HCT116 (cell line): ENCODE results near the gene TAGLN. TPM values are rescaled to one million over a fixed set of nuclear protein-coding genes. Genes with fewer than 3 reads are reported as not detected.

ENCODE experiments used
- ATAC-seq: fragments of 200-7000 bp; cut with Tn5 transposase; 2 replicates; pipeline ENCODE4 v1.9.1; 2020; ENCODE audit warnings: mild to moderate bottlenecking, moderate library complexity
- BruUV-seq: library from RNA; stranded (reverse); fragments of 400-500 nt; replicated peaks from 2 replicates; lab custom pipeline; 2021; lab: Mats Ljungman, UMichigan
- CTCF ChIA-PET: fragments of 300-600 bp; sonication (Branson Sonifier 250); formaldehyde crosslinking; loops from one replicate; lab custom pipeline; 2021; ENCODE audit warnings: antibody characterized with exemption; lab: Charles Lee
- POLR2A ChIA-PET: fragments of 300-600, 350-600 bp; sonication (Branson Sonifier 250); formaldehyde crosslinking; loops from one replicate; lab custom pipeline; 2021; ENCODE audit warnings: antibody characterized with exemption; lab: Charles Lee
- RAD21 ChIA-PET, 2 experiments: fragments of 300-600 bp; sonication (Branson Sonifier 250); formaldehyde crosslinking; loops; one replicate each; lab custom pipeline; 2023; ENCODE audit warnings: low total read pairs in 2 of 2; ENCODE audit not compliant: uncharacterized antibody in 2 of 2, unreplicated experiment in 2 of 2, low non-redundant PET in 1 of 2; lab: Charles Lee
- DNase-seq: peaks from one replicate; pipeline ENCODE4 v3.0.0-alpha.2; 2010; ENCODE audit warnings: low read depth, low spot score
- H2AFZ ChIP-seq: fragments of 200-600 bp; shearing (Covaris generic), sonication (generic); 2 replicates; pipeline ENCODE4 v1.6.1; 2017; ENCODE audit warnings: low read depth, mixed run types, mixed read lengths, antibody characterized with exemption, low read length; ENCODE audit not compliant: poor library complexity, severe bottlenecking
- H3K27ac ChIP-seq: 2 replicates; pipeline ENCODE4 v1.5.1; 2012; ENCODE audit warnings: low read depth, low read length
- H3K27me3 ChIP-seq: fragments of 200-600 bp; sonication (generic); 2 replicates; pipeline ENCODE4 v1.6.1; 2016; ENCODE audit warnings: mixed run types, low read length, mixed read lengths; ENCODE audit not compliant: insufficient read depth
- H3K36me3 ChIP-seq, 2 experiments: fragments of 200-500 bp in 1 of 2; fragments of 200-600 bp in 1 of 2; sonication (Bioruptor generic) in 1 of 2; sonication (generic) in 1 of 2; 2 replicates each; pipeline versions ENCODE4 v1.5.1 to v1.6.1; 2014 to 2016; ENCODE audit warnings: low read length in 2 of 2, inconsistent platforms in 1 of 2, mixed read lengths in 1 of 2, mixed run types in 1 of 2; ENCODE audit not compliant: insufficient read depth in 2 of 2, control insufficient read depth in 1 of 2
- H3K4me1 ChIP-seq, 2 experiments: fragments of 200-600 bp in 1 of 2; sonication (generic) in 1 of 2; 2 replicates each; pipeline versions ENCODE4 v1.5.1 to v1.6.1; 2012 to 2017; ENCODE audit warnings: low read length in 2 of 2, inconsistent platforms in 1 of 2, mild to moderate bottlenecking in 1 of 2, mixed read lengths in 1 of 2, mixed run types in 1 of 2, moderate library complexity in 1 of 2; ENCODE audit not compliant: insufficient read depth in 2 of 2, control insufficient read depth in 1 of 2
- H3K4me2 ChIP-seq: fragments of 200-600 bp; sonication (generic); 2 replicates; pipeline ENCODE4 v1.6.1; 2017; ENCODE audit warnings: mixed run types, low read length, mixed read lengths
- H3K4me3 ChIP-seq, 2 experiments: fragments of 200-600 bp in 1 of 2; sonication (generic) in 1 of 2; replicated peaks in 1 of 2; 2 replicates each; pipeline ENCODE4 v1.5.1; 2011 to 2016; ENCODE audit warnings: low read length in 2 of 2, control low read depth in 1 of 2, low read depth in 1 of 2, mild to moderate bottlenecking in 1 of 2, mixed read lengths in 1 of 2, mixed run types in 1 of 2
- H3K79me2 ChIP-seq: fragments of 200-600 bp; sonication (generic); 2 replicates; pipeline ENCODE4 v1.6.1; 2017; ENCODE audit warnings: mild to moderate bottlenecking, mixed run types, low read length, moderate library complexity, mixed read lengths; ENCODE audit not compliant: insufficient read depth
- H3K9ac ChIP-seq: fragments of 200-600 bp; sonication (generic); 2 replicates; pipeline ENCODE4 v1.6.1; 2016; ENCODE audit warnings: low read length, mixed read lengths
- H3K9me2 ChIP-seq: fragments of 200-600 bp; sonication (generic), shearing (Covaris generic); 2 replicates; pipeline ENCODE4 v1.6.1; 2017; ENCODE audit warnings: mixed run types, mild to moderate bottlenecking, moderate library complexity; ENCODE audit not compliant: insufficient read depth
- H3K9me3 ChIP-seq, 2 experiments: fragments of 200-500 bp in 1 of 2; fragments of 200-600 bp in 1 of 2; sonication (Bioruptor generic) in 1 of 2; sonication (generic) in 1 of 2; 2 replicates each; pipeline ENCODE4 v1.6.1; 2014 to 2017; ENCODE audit warnings: low read length in 2 of 2, mixed read lengths in 2 of 2, inconsistent platforms in 1 of 2, low read depth in 1 of 2, mild to moderate bottlenecking in 1 of 2, mixed run types in 1 of 2, moderate library complexity in 1 of 2; ENCODE audit not compliant: control insufficient read depth in 1 of 2, insufficient read depth in 1 of 2
- H4K20me1 ChIP-seq: fragments of 200-600 bp; sonication (generic), shearing (Covaris generic); 2 replicates; pipeline ENCODE4 v1.6.1; 2017; ENCODE audit warnings: mixed run types, mild to moderate bottlenecking, moderate library complexity; ENCODE audit not compliant: insufficient read depth
- ATF3 ChIP-seq: IDR thresholded peaks from 2 replicates; pipeline ENCODE4 v1.6.1; 2012
- EGR1 ChIP-seq: IDR thresholded peaks from 2 replicates; pipeline ENCODE4 v1.6.1; 2012; ENCODE audit warnings: low read depth
- FOSL1 ChIP-seq: IDR thresholded peaks from 2 replicates; pipeline ENCODE4 v1.6.1; 2012; ENCODE audit warnings: low read depth
- JUND ChIP-seq: IDR thresholded peaks from 2 replicates; pipeline ENCODE4 v1.6.1; 2012
- POLR2A ChIP-seq: IDR thresholded peaks from 2 replicates; pipeline ENCODE4 v1.7.0; 2011; ENCODE audit warnings: borderline replicate concordance; ENCODE audit not compliant: insufficient read depth, insufficient read length; ENCODE audit errors: extremely low read depth
- RAD21 ChIP-seq: IDR thresholded peaks from 2 replicates; pipeline ENCODE4 v1.6.1; 2012; ENCODE audit warnings: low read depth, mild to moderate bottlenecking
- SIN3A ChIP-seq: IDR thresholded peaks from 2 replicates; pipeline ENCODE4 v1.6.1; 2012; ENCODE audit warnings: low read depth
- SP1 ChIP-seq: IDR thresholded peaks from 2 replicates; pipeline ENCODE4 v1.6.1; 2012; ENCODE audit warnings: low read depth
- SRF ChIP-seq: IDR thresholded peaks from 2 replicates; pipeline ENCODE4 v1.6.1; 2012; ENCODE audit warnings: low read depth
- YY1 ChIP-seq: IDR thresholded peaks from 2 replicates; pipeline ENCODE4 v1.6.1; 2011; ENCODE audit warnings: low read length, low read depth, moderate library complexity, mild to moderate bottlenecking; ENCODE audit not compliant: insufficient replicate concordance; ENCODE audit errors: extremely low read depth
- ZFX ChIP-seq: fragments of 450-650 bp; IDR thresholded peaks from 2 replicates; pipeline ENCODE4 v1.6.1; 2017
- intact Hi-C: fragments of 100-400 bp; cut with micrococcal nuclease; formaldehyde crosslinking; loops from 2 replicates; pipeline ENCODE4 v1.10.0; 2022
- total RNA-seq: library from RNA; stranded (reverse); gene quantifications from one replicate; pipeline ENCODE4 v1.2.1, GENCODE V29; 2021; ENCODE audit not compliant: unreplicated experiment
- TF ChIP-seq, protein P1 (sequence below), 3 experiments: fragments of 200-600 bp in 1 of 3; sonication (generic) in 1 of 3; IDR thresholded peaks in 2 of 3; conservative IDR thresholded peaks in 1 of 3; 2 replicates each; pipeline ENCODE4 v1.5.1; 2012 to 2017; ENCODE audit warnings: low read depth in 2 of 3, low read length in 2 of 3, antibody characterized with exemption in 1 of 3, borderline replicate concordance in 1 of 3, control low read depth in 1 of 3, mild to moderate bottlenecking in 1 of 3, mixed read lengths in 1 of 3, mixed run types in 1 of 3, moderate library complexity in 1 of 3; ENCODE audit not compliant: insufficient read depth in 1 of 3
- TF ChIP-seq, protein P2 (sequence below): IDR thresholded peaks from 2 replicates; pipeline ENCODE4 v1.6.1; 2012
- TF ChIP-seq, protein P3 (sequence below): IDR thresholded peaks from 2 replicates; pipeline ENCODE4 v1.6.1; 2011; ENCODE audit warnings: mild to moderate bottlenecking, low read length, moderate library complexity; ENCODE audit not compliant: insufficient replicate concordance; ENCODE audit errors: extremely low read depth

Gene TAGLN
- total RNA-seq, 1 experiment from 2014 or later: 10.0 TPM

DNA sequence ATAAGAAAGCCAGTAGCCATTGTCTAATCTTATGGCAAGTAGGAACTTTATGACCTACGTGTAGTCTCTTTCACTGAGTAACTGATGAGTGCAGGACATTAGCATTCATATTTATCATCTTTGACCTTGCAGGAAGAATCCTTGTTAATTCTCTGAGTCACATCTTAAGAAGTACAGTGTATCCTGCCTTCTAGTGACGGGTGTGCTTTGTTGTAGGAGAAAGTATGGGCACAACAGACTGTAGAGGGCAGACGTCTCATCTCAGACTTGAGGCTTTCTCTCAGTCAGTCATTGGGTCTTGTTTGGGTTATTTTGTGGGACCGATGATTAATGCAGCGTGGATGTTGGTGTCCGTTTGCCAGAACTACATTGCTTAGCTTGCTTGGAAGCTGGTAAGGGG, 40.1 kb downstream of the TAGLN start:
- Histone ChIP-seq H3K27ac (no peak overlapping the region), H3K9me2 (no peaks in the 10 kb centered on the region), H3K79me2 (no peaks in the 10 kb centered on the region), H3K36me3 (peaks cover 8 to 13% of the 10 kb centered on the region in 2 experiments; a peak in 2 of 4 replicates), H3K4me3 (no peak overlapping the region), H3K9ac (no peak overlapping the region), H4K20me1 (no peaks in the 10 kb centered on the region), H2AFZ (no peak overlapping the region), H3K4me2 (no peak overlapping the region), H3K27me3 (no peaks in the 10 kb centered on the region), H3K9me3 (no peaks in the 10 kb centered on the region), H3K4me1 (peaks cover 0 to 8% of the 10 kb centered on the region in 2 experiments; a peak in 1 of 4 replicates)
- ATAC-seq (peak; percentile 84), DNase-seq (no peak)
- POLR2A ChIA-PET: no interaction called here
- CTCF ChIA-PET: no interaction called here
- BruUV-seq: TSS peak; percentile 6
- intact Hi-C loops: no loop called here
- RAD21 ChIA-PET: no interaction called here
- no peak for TF ChIP-seq EGR1
- TF ChIP-seq SRF: no peak
- no peak for TF ChIP-seq SIN3A
- TF ChIP-seq ZFX: no peak
- TF ChIP-seq, protein P1, sequence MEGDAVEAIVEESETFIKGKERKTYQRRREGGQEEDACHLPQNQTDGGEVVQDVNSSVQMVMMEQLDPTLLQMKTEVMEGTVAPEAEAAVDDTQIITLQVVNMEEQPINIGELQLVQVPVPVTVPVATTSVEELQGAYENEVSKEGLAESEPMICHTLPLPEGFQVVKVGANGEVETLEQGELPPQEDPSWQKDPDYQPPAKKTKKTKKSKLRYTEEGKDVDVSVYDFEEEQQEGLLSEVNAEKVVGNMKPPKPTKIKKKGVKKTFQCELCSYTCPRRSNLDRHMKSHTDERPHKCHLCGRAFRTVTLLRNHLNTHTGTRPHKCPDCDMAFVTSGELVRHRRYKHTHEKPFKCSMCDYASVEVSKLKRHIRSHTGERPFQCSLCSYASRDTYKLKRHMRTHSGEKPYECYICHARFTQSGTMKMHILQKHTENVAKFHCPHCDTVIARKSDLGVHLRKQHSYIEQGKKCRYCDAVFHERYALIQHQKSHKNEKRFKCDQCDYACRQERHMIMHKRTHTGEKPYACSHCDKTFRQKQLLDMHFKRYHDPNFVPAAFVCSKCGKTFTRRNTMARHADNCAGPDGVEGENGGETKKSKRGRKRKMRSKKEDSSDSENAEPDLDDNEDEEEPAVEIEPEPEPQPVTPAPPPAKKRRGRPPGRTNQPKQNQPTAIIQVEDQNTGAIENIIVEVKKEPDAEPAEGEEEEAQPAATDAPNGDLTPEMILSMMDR (IDR thresholded peaks at IDR 0.05 in 2 of 3, conservative IDR thresholded peaks at IDR 0.05 in 1 of 3; ENCODE audit: borderline replicate concordance in 1 of 3, insufficient read depth in 1 of 3, low read depth in 2 of 3, low read length in 2 of 3): peak in 2 of 3 experiments; percentile 22 to 25; a peak in 1 of 6 replicates
- TF ChIP-seq RAD21: peak; percentile 15; the same call in 1 of the 2 replicates

DNA sequence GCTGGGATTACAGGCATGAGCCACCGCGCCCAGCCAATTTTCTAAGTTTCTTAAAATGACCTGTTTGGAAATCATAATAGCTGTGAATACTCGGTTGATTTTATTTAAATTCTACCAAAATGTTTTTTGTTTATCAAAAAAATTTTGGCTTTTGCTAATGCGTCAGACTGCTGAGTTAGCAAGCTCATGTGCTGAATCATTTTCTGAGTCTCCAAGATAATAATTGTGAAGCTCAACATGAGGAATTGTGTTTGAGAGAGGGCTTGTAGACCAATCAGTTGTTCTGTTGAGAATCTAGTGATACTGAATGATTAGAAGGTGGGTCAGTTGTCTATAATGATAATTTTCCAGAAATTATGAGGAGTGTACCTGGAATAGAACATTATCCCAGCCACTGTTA, 49.2 kb downstream of the TAGLN start:
- Histone ChIP-seq H3K27me3 (no peaks in the 10 kb centered on the region), H3K36me3 (peaks cover 30 to 31% of the 10 kb centered on the region in 2 experiments), H4K20me1 (0 out of 2 replicates have a peak, but pooled peaks cover 6% of the 10 kb centered on the region), H3K9ac (no peak overlapping the region), H3K9me3 (no peaks in the 10 kb centered on the region), H2AFZ (no peak overlapping the region), H3K4me3 (no peak overlapping the region), H3K4me2 (no peak overlapping the region), H3K27ac (no peak overlapping the region), H3K9me2 (no peaks in the 10 kb centered on the region), H3K4me1 (no peaks in the 10 kb centered on the region), H3K79me2 (no peaks in the 10 kb centered on the region)
- RAD21 ChIA-PET: no interaction called here
- intact Hi-C loops: no loop called here
- POLR2A ChIA-PET: no interaction called here
- CTCF ChIA-PET: no interaction called here
- ATAC-seq (no peak), DNase-seq (no peak)
- BruUV-seq: no TSS peak
- TF ChIP-seq ATF3: no peak
- no peak for TF ChIP-seq FOSL1
- no peak for TF ChIP-seq ZFX
- TF ChIP-seq, protein P2, sequence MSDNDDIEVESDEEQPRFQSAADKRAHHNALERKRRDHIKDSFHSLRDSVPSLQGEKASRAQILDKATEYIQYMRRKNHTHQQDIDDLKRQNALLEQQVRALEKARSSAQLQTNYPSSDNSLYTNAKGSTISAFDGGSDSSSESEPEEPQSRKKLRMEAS: no peak
- no peak for TF ChIP-seq RAD21
- no peak for TF ChIP-seq POLR2A
- TF ChIP-seq, protein P1 (IDR thresholded peaks at IDR 0.05 in 2 of 3, conservative IDR thresholded peaks at IDR 0.05 in 1 of 3; ENCODE audit: borderline replicate concordance in 1 of 3, insufficient read depth in 1 of 3, low read depth in 2 of 3, low read length in 2 of 3): no peak
- no peak for TF ChIP-seq SIN3A
- TF ChIP-seq YY1: no peak
- TF ChIP-seq JUND: no peak
- TF ChIP-seq SP1: no peak
- TF ChIP-seq, protein P3, sequence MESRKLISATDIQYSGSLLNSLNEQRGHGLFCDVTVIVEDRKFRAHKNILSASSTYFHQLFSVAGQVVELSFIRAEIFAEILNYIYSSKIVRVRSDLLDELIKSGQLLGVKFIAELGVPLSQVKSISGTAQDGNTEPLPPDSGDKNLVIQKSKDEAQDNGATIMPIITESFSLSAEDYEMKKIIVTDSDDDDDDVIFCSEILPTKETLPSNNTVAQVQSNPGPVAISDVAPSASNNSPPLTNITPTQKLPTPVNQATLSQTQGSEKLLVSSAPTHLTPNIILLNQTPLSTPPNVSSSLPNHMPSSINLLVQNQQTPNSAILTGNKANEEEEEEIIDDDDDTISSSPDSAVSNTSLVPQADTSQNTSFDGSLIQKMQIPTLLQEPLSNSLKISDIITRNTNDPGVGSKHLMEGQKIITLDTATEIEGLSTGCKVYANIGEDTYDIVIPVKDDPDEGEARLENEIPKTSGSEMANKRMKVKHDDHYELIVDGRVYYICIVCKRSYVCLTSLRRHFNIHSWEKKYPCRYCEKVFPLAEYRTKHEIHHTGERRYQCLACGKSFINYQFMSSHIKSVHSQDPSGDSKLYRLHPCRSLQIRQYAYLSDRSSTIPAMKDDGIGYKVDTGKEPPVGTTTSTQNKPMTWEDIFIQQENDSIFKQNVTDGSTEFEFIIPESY: no peak
